Iris pigment epithelial cell (primary cell): Measurements from ENCODE around the gene CFB.

Experiments
- DNase-seq: peaks from one replicate; pipeline ENCODE4 v3.0.0-alpha.2; 2011; ENCODE audit warnings: low read depth

The CFB gene

GRCh38 chr6:31948753-31949413, 3.0 kb downstream of the CFB start:
- DNase-seq = peak; percentile 57

GRCh38 chr6:31949926-31950548, 4.1 kb downstream of the CFB start:
- DNase-seq = no peak

GRCh38 chr6:31952140-31952805, 6.4 kb downstream of the CFB start:
- DNase-seq = peak; percentile 60

GRCh38 chr6:31952890-31953289, 7.0 kb downstream of the CFB start:
- DNase-seq = no peak

GRCh38 chr6:31954511-31954910, 8.6 kb downstream of the CFB start:
- no peak for DNase-seq

- DNase-seq = no peak
These were observed 10.9 kb downstream of the CFB start for GRCh38 chr6:31956796-31957195.

- no peak for DNase-seq
These were observed 12.5 kb downstream of the CFB start for GRCh38 chr6:31958412-31958740.

GRCh38 chr6:31958741-31959739, 13.1 kb downstream of the CFB start, which contains the start of the genes NELFE and SKIC2:
TSS of gene NELFE (minus strand) at chr6:31958971. CDS start at chr6:31958446, 525 bp downstream.
TSS of gene SKIC2 (plus strand) at chr6:31959175. CDS start at chr6:31959193, 18 bp downstream.
- peak; percentile 99 for DNase-seq

- DNase-seq = no peak
These were observed 15.7 kb downstream of the CFB start for GRCh38 chr6:31961616-31962015.

- no peak for DNase-seq
These were observed 18.0 kb downstream of the CFB start for GRCh38 chr6:31963921-31964320.

GRCh38 chr6:31965700-31966099, 19.8 kb downstream of the CFB start:
- no peak for DNase-seq

- no peak for DNase-seq
These were observed 20.6 kb downstream of the CFB start for GRCh38 chr6:31966506-31966905.

- DNase-seq = no peak
These were observed 21.4 kb downstream of the CFB start for GRCh38 chr6:31966997-31967925.

GRCh38 chr6:31967926-31968320, 22.0 kb downstream of the CFB start:
- no peak for DNase-seq

- no peak for DNase-seq
These were observed 22.4 kb downstream of the CFB start for GRCh38 chr6:31968326-31968725.

- no peak for DNase-seq
These were observed 23.2 kb downstream of the CFB start for GRCh38 chr6:31968791-31969711.

GRCh38 chr6:31969712-31970603, 24.1 kb downstream of the CFB start:
- peak; percentile 68 for DNase-seq

GRCh38 chr6:31970604-31971271, 24.8 kb downstream of the CFB start:
- no peak for DNase-seq
